NT2/D1 (cell line): ENCODE measurements around the gene STAM.

Source experiments
- DNase-seq: peaks from one replicate; pipeline ENCODE4 v3.0.0-alpha.2; 2011; ENCODE audit warnings: low read depth, low spot score
- H3K27me3 ChIP-seq: 2 replicates; pipeline ENCODE4 v1.6.0; 2011; ENCODE audit warnings: mild to moderate bottlenecking; ENCODE audit not compliant: insufficient read length, insufficient read depth
- H3K36me3 ChIP-seq: 2 replicates; pipeline ENCODE4 v1.6.1; 2011; ENCODE audit warnings: mild to moderate bottlenecking, low read length, mixed read lengths; ENCODE audit not compliant: insufficient read depth, insufficient read length
- H3K4me1 ChIP-seq: 2 replicates; pipeline ENCODE4 v1.5.1; 2011; ENCODE audit not compliant: insufficient read depth, insufficient read length
- H3K4me3 ChIP-seq: 2 replicates; pipeline ENCODE4 v1.5.1; 2011; ENCODE audit warnings: low read depth; ENCODE audit not compliant: insufficient read length
- H3K9ac ChIP-seq: 2 replicates; pipeline ENCODE4 v1.6.0; 2011; ENCODE audit warnings: low read depth; ENCODE audit not compliant: insufficient read length
- H3K9me3 ChIP-seq: 2 replicates; pipeline ENCODE4 v1.5.1; 2011; ENCODE audit warnings: mild to moderate bottlenecking, low read length; ENCODE audit not compliant: insufficient read depth
- SUZ12 ChIP-seq: IDR thresholded peaks from 2 replicates; pipeline ENCODE4 v1.6.1; 2011; ENCODE audit not compliant: insufficient read length, insufficient read depth; ENCODE audit errors: extremely low read depth
- YY1 ChIP-seq: IDR thresholded peaks from 2 replicates; pipeline ENCODE4 v1.6.1; 2011; ENCODE audit not compliant: insufficient read length, insufficient read depth
- ZNF274 ChIP-seq: IDR thresholded peaks from 2 replicates; pipeline ENCODE4 v1.6.1; 2011; ENCODE audit warnings: mild to moderate bottlenecking, low read depth, low read length

The STAM gene

GRCh38 chr10:17756557-17757217 lies 112.7 kb downstream of the STAM start:
- DNase-seq: no peak
- Histone ChIP-seq H3K27me3 (no peaks in the 10 kb centered on the region), H3K4me3 (no peak overlapping the region), H3K4me1 (no peaks in the 10 kb centered on the region), H3K9ac (no peak overlapping the region), H3K9me3 (no peaks in the 10 kb centered on the region), H3K36me3 (no peaks in the 10 kb centered on the region)
- TF ChIP-seq SUZ12 (no peak), ZNF274 (no peak), YY1 (no peak)

GRCh38 chr10:17758200-17758599 lies 114.2 kb downstream of the STAM start:
- DNase-seq: no peak
- Histone ChIP-seq H3K9me3 (no peaks in the 10 kb centered on the region), H3K4me3 (no peak overlapping the region), H3K4me1 (no peaks in the 10 kb centered on the region), H3K36me3 (no peaks in the 10 kb centered on the region), H3K27me3 (no peaks in the 10 kb centered on the region), H3K9ac (no peak overlapping the region)
- TF ChIP-seq ZNF274: no peak
- no peak for TF ChIP-seq YY1
- no peak for TF ChIP-seq SUZ12

GRCh38 chr10:17758896-17759295 lies 114.9 kb downstream of the STAM start:
- Histone ChIP-seq H3K27me3 (no peaks in the 10 kb centered on the region), H3K9me3 (no peaks in the 10 kb centered on the region), H3K4me1 (no peaks in the 10 kb centered on the region), H3K4me3 (no peak overlapping the region), H3K9ac (no peak overlapping the region), H3K36me3 (no peaks in the 10 kb centered on the region)
- no peak for TF ChIP-seq ZNF274
- no peak for TF ChIP-seq YY1
- no peak for TF ChIP-seq SUZ12
- no peak for DNase-seq

GRCh38 chr10:17764142-17764541 lies 120.2 kb downstream of the STAM start:
- H3K36me3 ChIP-seq: no peaks in the 10 kb centered on the region
- DNase-seq: peak; percentile 47
- no peaks in the 10 kb centered on the region for H3K9me3 ChIP-seq
- H3K4me1 ChIP-seq: no peaks in the 10 kb centered on the region
- H3K9ac ChIP-seq: no peak overlapping the region
- H3K27me3 ChIP-seq: no peaks in the 10 kb centered on the region
- no peak overlapping the region for H3K4me3 ChIP-seq
- no peak for TF ChIP-seq SUZ12
- no peak for TF ChIP-seq ZNF274
- TF ChIP-seq YY1: no peak

- H3K4me3 ChIP-seq: no peak overlapping the region
- H3K36me3 ChIP-seq: no peaks in the 10 kb centered on the region
- no peak for TF ChIP-seq YY1
- no peak for TF ChIP-seq ZNF274
- TF ChIP-seq SUZ12: no peak
- no peak overlapping the region for H3K9ac ChIP-seq
- no peaks in the 10 kb centered on the region for H3K27me3 ChIP-seq
- H3K9me3 ChIP-seq: no peaks in the 10 kb centered on the region
- no peaks in the 10 kb centered on the region for H3K4me1 ChIP-seq
- DNase-seq: no peak
These were observed 121.7 kb downstream of the STAM start for GRCh38 chr10:17765602-17766001.
